M059J (cell line): Measurements from ENCODE around the gene FOXP2. TPM values are rescaled to one million over a fixed set of nuclear protein-coding genes. Genes with fewer than 3 reads are reported as not detected.
"Not testable (repeated sequence)": the region's sequence is repeated elsewhere in the genome, so short reads cannot be mapped to it uniquely, and the experiment has no call there.

ENCODE experiments used
- DNase-seq: peaks from one replicate; pipeline ENCODE4 v3.0.0-alpha.2; 2012; ENCODE audit warnings: low read depth
- total RNA-seq: library from RNA; depleted of rRNA; stranded (reverse); fragments of >200 nt; shearing (Covaris generic); gene quantifications from 2 replicates; pipeline ENCODE4 v1.2.3, GENCODE V29; 2014

FOXP2 gene
- total RNA-seq, 1 experiment from 2014 or later = not detected

GRCh38 chr7:114422507-114423501, 8.2 kb downstream of the FOXP2 start:
- no peak for DNase-seq

GRCh38 chr7:114426382-114426781, 11.8 kb downstream of the FOXP2 start:
- no peak for DNase-seq

DNA sequence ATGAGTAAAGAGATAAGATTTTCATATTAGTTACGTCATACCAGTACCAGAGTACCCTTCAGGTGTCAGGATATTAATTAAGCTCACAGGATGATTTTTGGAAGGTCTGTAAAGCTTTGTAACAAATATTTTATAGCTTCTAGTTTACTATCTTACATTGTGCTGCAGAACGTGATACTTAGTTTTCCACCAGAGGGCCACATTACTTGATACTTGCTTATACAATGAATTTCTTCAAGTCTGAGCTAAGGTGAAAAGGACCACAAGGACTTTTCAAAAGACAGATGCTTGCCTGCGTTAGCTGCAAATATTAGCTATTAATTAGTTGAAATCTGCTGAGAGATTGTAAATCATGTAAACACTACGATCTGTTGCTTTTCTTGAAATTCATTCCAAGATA, 12.2 kb downstream of the FOXP2 start:
- no peak for DNase-seq

DNA sequence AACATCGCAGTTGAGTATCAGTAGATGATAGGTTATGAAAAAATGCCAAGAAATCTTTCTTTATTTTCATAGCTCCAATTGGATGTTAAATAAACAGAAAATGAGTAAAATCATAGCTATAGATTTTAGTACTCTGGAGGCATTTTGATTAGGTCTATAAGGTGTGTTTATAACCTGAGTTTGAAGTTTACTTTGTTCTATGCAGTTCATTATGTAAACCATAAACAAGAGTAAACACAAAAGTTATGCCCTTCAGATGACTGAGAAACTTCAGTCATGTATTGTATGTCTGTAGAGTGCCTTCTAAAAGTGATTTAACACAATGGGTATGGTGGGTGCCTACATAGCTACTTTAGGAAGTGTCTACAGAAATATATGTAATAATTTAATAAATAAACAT, 13.6 kb downstream of the FOXP2 start:
- DNase-seq = no peak

DNA sequence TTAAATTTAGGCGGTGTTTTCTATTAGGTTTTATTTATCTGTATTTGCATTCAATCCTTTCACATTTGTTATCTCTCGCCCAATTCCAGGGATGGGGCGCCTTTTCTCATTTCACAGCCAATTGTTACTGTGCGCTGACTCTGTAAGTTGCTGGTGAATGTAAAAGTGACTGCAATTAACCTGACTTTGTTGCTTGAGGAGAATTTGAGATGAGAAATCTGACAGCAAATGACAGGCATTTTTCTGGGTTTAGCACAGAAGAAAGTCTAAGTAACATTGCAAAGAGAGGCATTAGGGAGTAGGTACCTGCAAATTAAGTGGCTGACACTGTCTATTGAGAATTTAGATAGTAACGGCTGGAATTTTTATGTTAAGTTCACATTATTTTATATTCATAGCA, 16.6 kb downstream of the FOXP2 start:
- DNase-seq = no peak

DNA sequence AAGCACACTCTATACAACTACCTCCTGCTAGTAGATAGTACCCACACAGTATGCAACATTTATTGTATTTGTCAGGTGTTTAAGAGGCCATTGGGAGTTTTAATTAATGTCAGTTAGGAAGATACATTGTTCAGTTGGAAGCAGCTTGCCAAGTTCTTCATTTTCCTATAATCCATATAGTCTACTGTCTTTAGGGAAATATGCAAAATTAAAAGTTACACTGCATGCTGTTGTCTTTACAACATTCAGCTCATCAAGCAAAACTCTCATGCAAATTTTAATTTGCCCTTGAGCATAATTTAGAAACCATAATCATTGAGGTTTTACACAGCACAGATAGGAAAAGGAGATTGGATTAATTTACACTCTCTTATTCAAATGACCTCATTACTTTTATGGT, 17.4 kb downstream of the FOXP2 start:
- DNase-seq = no peak

- DNase-seq = no peak
Measured at GRCh38 chr7:114432703-114433102, 18.1 kb downstream of the FOXP2 start.

DNA sequence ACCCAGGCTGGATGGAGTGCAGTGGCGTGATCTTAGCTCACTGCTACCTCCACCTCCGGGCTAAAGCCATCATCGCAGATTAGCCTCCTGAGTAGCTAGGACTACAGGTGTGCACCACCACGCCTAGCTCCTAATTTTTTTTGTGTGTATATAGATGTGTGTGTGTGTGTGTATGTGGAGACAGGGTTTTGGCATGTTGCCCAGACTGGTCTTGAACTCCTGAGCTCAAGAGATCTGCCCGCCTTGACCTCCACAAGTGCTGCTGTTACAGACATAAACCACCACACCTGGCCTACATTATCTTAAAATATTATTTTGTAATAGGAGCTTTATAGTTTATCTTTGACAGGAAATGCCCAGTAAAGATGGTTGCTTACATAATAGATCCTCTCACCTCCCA, 25.0 kb downstream of the FOXP2 start:
- no peak for DNase-seq

- not testable (repeated sequence) for DNase-seq
Measured at GRCh38 chr7:114440927-114441326, 26.3 kb downstream of the FOXP2 start.

DNA sequence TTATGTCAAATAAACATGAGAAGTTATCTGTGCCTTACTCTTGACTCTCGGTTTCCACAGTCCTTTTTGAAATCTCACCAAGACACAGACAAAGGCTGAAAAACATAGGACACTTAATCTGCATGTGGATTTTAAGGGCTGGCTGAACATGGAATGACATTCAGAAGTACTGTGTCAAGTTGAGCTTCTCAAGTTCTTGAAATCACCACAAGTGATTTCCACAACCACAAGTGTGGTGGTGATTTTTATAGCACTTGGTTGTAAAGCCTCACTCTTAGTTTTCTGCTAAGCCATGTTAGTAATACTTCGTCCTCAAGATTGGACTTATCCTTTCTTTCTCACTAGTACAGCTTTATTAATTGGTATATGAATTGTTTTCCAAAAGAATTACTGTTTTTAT, 29.6 kb downstream of the FOXP2 start:
- DNase-seq = no peak

DNA sequence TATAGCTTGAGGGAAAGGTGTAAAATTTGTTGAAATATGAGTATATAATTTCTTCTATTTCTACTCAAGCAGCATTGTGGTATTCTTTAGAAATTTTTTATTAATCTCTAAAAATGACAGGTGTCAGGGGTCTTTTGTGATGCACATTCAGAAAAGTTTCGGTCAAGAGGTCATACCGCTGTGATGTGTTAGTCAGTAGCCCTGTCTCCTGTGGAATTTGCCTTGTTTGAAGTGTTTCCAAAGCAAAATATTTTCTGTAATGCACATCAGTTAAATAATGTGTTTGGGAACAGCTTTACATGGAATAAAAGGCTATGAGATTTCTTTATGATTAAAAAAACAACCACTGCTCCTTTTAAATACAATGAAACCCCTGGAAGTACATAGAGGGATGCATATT, 35.8 kb downstream of the FOXP2 start:
- DNase-seq = no peak

- no peak for DNase-seq
Measured at GRCh38 chr7:114459574-114459973, 45.0 kb downstream of the FOXP2 start.

DNA sequence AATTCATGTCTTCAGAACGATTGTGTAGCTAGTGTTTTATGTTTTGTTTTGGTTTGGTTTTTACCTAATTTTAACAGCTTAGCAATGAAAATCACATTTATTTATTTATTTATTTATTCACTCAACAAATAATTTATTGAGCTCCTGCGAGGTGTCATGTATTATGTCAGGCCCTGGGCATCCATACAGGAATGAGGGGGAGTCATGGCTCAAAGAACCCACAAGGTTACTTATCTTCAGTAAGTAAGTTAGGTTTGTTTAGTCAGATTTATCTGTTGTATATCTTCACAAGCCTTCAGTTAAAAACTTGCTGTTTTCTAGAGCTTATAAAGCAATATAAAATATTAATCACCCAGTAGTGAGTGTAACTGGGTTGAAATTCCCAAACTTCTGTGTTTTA, 45.4 kb downstream of the FOXP2 start:
- DNase-seq = no peak

DNA sequence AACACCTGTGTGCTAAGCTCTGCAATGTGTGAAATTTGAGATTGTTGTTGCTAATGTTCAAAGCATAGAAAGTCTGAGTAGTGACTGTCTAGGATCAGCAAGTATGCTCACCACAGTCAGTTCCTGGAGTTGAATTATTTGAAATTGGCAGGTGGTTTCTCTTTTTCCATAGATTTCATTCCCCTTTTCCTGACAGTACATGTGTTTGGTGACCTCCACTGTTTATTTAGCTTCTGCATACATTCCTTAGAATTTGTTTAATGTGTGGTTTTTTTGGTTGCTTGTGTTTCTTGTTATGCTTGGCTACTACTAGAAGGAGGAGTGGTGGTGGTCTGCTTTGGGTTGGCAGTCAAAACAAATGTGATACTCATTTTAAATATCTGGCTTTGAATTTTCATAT, 52.3 kb downstream of the FOXP2 start:
- DNase-seq = no peak

DNA sequence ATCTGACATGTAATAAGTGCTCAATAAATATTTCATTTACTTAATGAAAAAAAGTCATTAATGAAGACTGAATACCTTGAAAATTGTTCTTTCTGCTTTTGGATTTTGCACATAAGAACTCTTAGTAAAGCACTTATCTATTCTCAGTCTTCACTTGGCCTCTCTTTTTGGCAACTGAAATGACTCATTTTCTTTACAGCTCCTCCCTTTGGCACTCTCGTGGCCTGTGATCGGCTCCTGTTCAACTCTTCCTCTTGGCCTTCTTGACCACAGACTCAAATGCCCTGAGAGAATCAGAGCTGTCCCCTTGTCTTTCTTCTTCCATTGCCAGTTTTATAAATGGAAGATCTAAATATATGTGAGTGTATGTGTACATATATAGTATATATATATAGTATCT, 54.2 kb downstream of the FOXP2 start:
- no peak for DNase-seq

GRCh38 chr7:114472896-114473512, 58.4 kb downstream of the FOXP2 start:
- no peak for DNase-seq

DNA sequence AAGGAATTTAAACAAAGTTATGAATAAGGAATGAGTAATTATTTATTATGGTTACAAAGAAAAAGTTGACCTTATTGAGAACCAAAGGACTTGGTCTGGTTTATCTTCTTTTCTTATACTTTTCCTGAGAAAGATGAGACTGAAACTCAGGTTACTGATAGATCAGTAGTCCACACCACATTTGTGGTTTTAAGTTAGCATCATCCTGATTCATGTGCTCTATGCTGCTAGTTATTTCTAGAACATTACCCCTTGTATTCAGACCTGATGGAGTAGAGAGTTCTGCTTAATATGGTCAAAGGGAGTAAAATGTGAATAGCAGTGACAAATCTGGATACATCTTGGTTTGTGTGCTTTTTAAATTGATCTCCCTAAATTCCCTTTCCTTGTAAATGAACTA, 63.8 kb downstream of the FOXP2 start:
- no peak for DNase-seq

GRCh38 chr7:114481999-114482398, 67.4 kb downstream of the FOXP2 start:
- no peak for DNase-seq

GRCh38 chr7:114484226-114484625, 69.6 kb downstream of the FOXP2 start:
- no peak for DNase-seq

DNA sequence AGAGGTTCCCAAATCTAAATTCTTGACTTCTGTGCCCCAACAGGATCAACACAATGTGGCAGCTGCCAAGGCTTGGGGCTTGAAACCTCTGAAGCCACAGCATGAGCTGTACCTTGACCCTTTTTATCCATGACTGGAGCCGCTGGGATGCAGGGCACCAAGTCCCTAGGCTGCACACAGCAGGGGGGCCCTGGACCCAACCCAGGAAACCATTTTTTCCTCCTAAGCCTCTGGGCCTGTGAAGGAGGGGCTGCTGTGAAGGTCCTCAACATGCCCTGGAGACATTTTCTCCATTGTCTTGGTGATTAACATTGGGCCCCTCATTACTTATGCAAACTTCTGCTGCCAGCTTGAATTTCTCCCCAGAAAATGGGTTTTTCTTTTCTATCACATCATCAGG, 72.6 kb downstream of the FOXP2 start:
- no peak for DNase-seq

DNA sequence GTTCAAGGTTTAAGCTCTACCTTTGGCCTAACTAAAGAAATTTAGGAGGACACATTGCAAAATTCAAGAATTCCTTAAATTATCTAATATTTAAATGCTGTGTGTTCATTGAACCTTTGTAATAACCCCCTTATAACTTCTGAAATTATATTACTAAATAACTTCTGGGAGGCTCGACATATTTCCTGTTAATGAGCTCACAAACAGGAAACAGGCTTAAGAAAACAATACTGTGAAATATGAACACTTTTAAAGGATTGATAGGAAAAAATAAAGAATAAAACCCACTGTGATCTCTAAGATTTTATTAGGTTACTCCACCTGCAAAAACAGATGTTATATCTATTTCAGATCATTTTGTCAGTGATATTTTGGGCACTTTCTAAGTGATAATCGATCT, 74.1 kb downstream of the FOXP2 start:
- DNase-seq = no peak

DNA sequence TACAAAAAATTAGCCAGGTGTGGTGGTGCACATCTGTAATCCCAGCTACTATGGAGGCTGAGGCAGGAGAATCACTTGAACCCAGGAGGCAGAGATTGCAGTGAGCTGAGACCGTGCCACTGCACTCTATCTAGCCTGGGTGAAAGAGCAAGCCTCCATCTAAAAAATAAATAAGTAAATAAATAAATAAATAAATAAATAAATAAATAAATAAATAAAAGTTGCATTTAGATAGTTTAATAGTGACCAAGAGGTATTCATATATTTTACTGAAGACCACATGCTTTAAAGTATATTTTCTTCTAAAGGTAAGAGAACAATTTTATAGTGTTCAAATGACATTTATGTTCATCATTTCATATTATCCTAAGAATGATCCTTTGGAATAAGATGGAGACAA, 82.9 kb downstream of the FOXP2 start:
- not testable (repeated sequence) for DNase-seq
